Lung (tissue), 12 donors: ENCODE data around the gene SLC8B1. TPM values are rescaled to one million over a fixed set of nuclear protein-coding genes. Genes with fewer than 3 reads are reported as not detected.

Experiments
- ATAC-seq: fragments of 200-7000 bp; cut with Tn5 transposase; one replicate; pipeline ENCODE4 v1.9.1; 2020; ENCODE audit warnings: moderate number of reproducible peaks; ENCODE audit not compliant: insufficient read depth, low FRiP score
- DNase-seq, 3 donors: peaks; one replicate each; pipeline ENCODE4 v3.0.0-alpha.2; 2013 to 2017
- H3K27ac ChIP-seq, 2 donors: one replicate each; pipeline ENCODE4 v1.5.1; 2013; ENCODE audit warnings: mild to moderate bottlenecking in 2 of 2, moderate library complexity in 2 of 2, control low read depth in 1 of 2, inconsistent platforms in 1 of 2, low read depth in 1 of 2, low read length in 1 of 2
- H3K27me3 ChIP-seq, 3 donors: one replicate each; pipeline ENCODE4 v1.5.1; 2013; ENCODE audit warnings: low read length in 2 of 3; ENCODE audit not compliant: control insufficient read depth in 3 of 3, insufficient read depth in 3 of 3
- H3K36me3 ChIP-seq, 4 donors: one replicate each; pipeline ENCODE4 v1.5.1; 2013; ENCODE audit warnings: low read length in 4 of 4, mild to moderate bottlenecking in 1 of 4, moderate library complexity in 1 of 4; ENCODE audit not compliant: control insufficient read depth in 4 of 4, insufficient read depth in 4 of 4
- H3K4me1 ChIP-seq, 5 donors: one replicate each; pipeline ENCODE4 v1.5.1; 2013; ENCODE audit warnings: low read length in 5 of 5, mild to moderate bottlenecking in 2 of 5, moderate library complexity in 1 of 5; ENCODE audit not compliant: control insufficient read depth in 5 of 5, insufficient read depth in 5 of 5
- H3K4me3 ChIP-seq: one replicate; pipeline ENCODE4 v1.5.1; 2013; ENCODE audit warnings: mild to moderate bottlenecking, control low read depth, moderate library complexity
- H3K9ac ChIP-seq, 2 donors: one replicate each; pipeline ENCODE4 v1.5.1; 2013; ENCODE audit warnings: low read length in 2 of 2, control low read depth in 1 of 2; ENCODE audit not compliant: insufficient read depth in 1 of 2
- H3K9me3 ChIP-seq, 4 donors: one replicate each; pipeline ENCODE4 v1.5.1; 2013; ENCODE audit warnings: low read length in 3 of 4, mild to moderate bottlenecking in 1 of 4, moderate library complexity in 1 of 4; ENCODE audit not compliant: control insufficient read depth in 4 of 4, insufficient read depth in 3 of 4
- WGBS, 2 donors: extraction: QIAGEN DNeasy Blood & Tissue Kit; methylation state at CpG; one replicate each; pipeline ENCODE4 v1.1.7; 2013; 5-methylcytosine and 5-hydroxymethylcytosine counted together
- polyA plus RNA-seq, 2 donors: library from polyadenylated mRNA; stranded (reverse); fragments of 200-250 nt; gene quantifications; one replicate each; pipeline ENCODE4 v1.2.1, GENCODE V29; 2013
- total RNA-seq, 2 donors: library from RNA; depleted of rRNA in 1 of 2; stranded (reverse); fragments of >200 nt in 1 of 2; gene quantifications; one replicate each; pipeline ENCODE4 v1.2.1, GENCODE V29; 2014 to 2021
- TF ChIP-seq, protein P1 (sequence below): IDR thresholded peaks from 2 replicates; pipeline ENCODE4 v1.5.1; 2012; ENCODE audit warnings: mild to moderate bottlenecking; ENCODE audit errors: control extremely low read depth, extremely low read depth
- donor health status: control.
- donor health status: control.
- donor health status: Bipolar disorder and iron deficiency.
- donor health status: healthy.
- donor health status: DM: yes; HTN: yes; CAD: no.

The SLC8B1 gene
- total and polyA plus RNA-seq, 4 donors = 21.8 to 44.8 (median 32.1) TPM

- no peaks in the 10 kb centered on the region for H3K27me3 ChIP-seq
These were observed 72.2 kb downstream of the SLC8B1 start for GRCh38 chr12:113262710-113263109.

DNA sequence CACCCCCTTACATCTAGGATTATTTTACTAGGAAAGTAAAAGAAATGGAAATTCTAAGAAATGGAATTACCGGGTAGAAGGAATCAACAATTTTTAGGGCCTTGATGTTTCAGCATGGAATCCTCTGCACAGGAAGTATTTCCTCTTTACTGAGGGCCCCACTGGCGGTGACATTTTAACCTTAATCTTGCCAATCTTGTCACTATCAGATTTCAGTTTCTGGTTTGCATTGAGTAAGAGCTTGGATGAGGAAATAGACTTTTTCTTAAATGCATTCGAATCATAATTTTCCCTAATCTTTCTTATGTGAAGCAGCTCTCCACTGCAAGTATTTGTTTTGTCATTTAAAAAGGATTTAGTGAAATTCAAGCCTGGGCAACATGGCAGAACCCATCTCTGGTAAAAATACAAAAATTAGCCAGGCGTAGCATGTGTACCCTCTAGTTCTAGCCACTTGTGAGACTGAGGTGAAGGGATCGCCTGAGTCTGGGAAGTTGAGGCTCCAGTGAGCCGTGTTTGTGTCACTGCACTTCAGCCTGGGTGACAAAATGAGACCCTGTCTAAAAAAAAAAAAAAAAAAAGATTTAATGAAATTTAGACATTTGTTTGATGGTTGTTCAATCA is 73.0 kb downstream of the SLC8B1 start:
- Histone ChIP-seq H3K9ac (no peak overlapping the region), H3K4me3 (no peak overlapping the region), H3K9me3 (no peaks in the 10 kb centered on the region), H3K27me3 (no peaks in the 10 kb centered on the region), H3K4me1 (peaks cover 0 to 32% (median 16%) of the 10 kb centered on the region in 5 donors), H3K27ac (peak overlapping the region in 1 of 2 donors; percentile 65), H3K36me3 (peaks cover 0 to 14% (median 8%) of the 10 kb centered on the region in 4 donors)
- ATAC-seq (no peak), DNase-seq (peak in 1 of 3 donors; percentile 73)
- TF ChIP-seq, protein P1, sequence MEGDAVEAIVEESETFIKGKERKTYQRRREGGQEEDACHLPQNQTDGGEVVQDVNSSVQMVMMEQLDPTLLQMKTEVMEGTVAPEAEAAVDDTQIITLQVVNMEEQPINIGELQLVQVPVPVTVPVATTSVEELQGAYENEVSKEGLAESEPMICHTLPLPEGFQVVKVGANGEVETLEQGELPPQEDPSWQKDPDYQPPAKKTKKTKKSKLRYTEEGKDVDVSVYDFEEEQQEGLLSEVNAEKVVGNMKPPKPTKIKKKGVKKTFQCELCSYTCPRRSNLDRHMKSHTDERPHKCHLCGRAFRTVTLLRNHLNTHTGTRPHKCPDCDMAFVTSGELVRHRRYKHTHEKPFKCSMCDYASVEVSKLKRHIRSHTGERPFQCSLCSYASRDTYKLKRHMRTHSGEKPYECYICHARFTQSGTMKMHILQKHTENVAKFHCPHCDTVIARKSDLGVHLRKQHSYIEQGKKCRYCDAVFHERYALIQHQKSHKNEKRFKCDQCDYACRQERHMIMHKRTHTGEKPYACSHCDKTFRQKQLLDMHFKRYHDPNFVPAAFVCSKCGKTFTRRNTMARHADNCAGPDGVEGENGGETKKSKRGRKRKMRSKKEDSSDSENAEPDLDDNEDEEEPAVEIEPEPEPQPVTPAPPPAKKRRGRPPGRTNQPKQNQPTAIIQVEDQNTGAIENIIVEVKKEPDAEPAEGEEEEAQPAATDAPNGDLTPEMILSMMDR = no peak
- WGBS, 2 donors = 35 to 49% methylated on average over 6 of the region's 6 CpGs

More at GRCh38 chr12:113262710-113263109, 72.2 kb downstream of the SLC8B1 start:
- no peaks in the 10 kb centered on the region for H3K9me3 ChIP-seq
- no peak overlapping the region for H3K4me3 ChIP-seq
- peak overlapping the region in 1 of 2 donors; percentile 32 for H3K27ac ChIP-seq
- no peak overlapping the region for H3K9ac ChIP-seq
- TF ChIP-seq, protein P1 = no peak
- peaks cover 0 to 32% (median 16%) of the 10 kb centered on the region in 5 donors for H3K4me1 ChIP-seq
- DNase-seq = no peak
- peaks cover 0 to 16% (median 9%) of the 10 kb centered on the region in 4 donors for H3K36me3 ChIP-seq
- ATAC-seq = no peak

DNA sequence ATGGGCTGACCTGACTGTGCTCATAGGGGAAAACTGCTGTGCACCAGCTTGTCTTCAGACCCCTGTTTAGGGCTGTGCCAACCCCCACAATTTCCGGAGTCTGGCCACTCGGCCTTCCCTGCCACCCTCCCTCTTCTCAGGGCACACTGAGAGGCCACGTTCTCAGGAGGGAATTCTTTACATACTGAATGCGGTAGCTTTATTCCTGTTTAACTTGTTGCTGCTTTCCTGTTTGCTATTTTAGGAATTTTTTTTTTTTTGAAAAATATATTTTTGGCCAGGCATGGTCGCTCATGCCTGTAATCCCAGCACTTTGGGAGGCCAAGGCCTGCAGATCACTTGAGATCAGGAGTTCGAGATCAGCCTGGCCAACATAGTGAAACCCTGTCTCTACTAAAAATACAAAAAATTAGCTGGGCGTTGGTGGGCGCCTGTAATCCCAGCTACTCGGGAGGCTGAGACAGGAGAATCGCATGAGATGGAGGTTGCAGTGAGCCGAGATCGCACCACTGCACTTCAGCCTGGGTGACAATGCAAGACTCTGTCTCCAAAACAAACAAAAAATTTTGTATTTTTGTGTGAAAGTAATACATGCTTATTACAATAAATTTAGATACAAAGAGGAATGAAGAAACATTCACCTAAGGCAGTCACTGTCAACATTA is 74.1 kb downstream of the SLC8B1 start:
- H3K9ac ChIP-seq = no peak overlapping the region
- WGBS, 2 donors = 68 to 73% methylated on average over 12 of the region's 12 CpGs

More for the DNA sequence above, 74.1 kb downstream of the SLC8B1 start:
- Histone ChIP-seq H3K36me3 (peaks cover 0 to 9% (median 2%) of the 10 kb centered on the region in 4 donors), H3K9me3 (no peaks in the 10 kb centered on the region), H3K4me3 (no peak overlapping the region), H3K27ac (peak overlapping the region; percentile 15 to 26), H3K4me1 (peaks cover 0 to 32% (median 16%) of the 10 kb centered on the region in 5 donors), H3K27me3 (no peaks in the 10 kb centered on the region)
- TF ChIP-seq, protein P1 = no peak
- no peak for DNase-seq
- ATAC-seq = no peak
